IMR-90 (cell line): ENCODE data around the gene ATG3. TPM values are rescaled to one million over a fixed set of nuclear protein-coding genes. Genes with fewer than 3 reads are reported as not detected.

Experiments used
- ATAC-seq: fragments of 200-7000 bp; cut with Tn5 transposase; 2 replicates; pipeline ENCODE4 v1.9.1; 2020; ENCODE audit warnings: low read depth, mild to moderate bottlenecking, moderate library complexity
- BruUV-seq: library from RNA; stranded (reverse); fragments of 400-500 nt; replicated peaks from 2 replicates; lab custom pipeline; 2021; lab: Mats Ljungman, UMichigan
- CTCF ChIA-PET: fragments of 300-600 bp; formaldehyde crosslinking; extraction: SDS; loops from one replicate; lab custom pipeline; 2021; ENCODE audit warnings: antibody characterized with exemption; lab: Yijun Ruan, JAX
- POLR2A ChIA-PET: fragments of 300-600 bp; sonication (Branson Sonifier 250); formaldehyde crosslinking; loops from one replicate; lab custom pipeline; 2022; ENCODE audit warnings: antibody characterized with exemption; ENCODE audit not compliant: unreplicated experiment; lab: Charles Lee
- DNase-seq: peaks from one replicate; pipeline ENCODE4 v3.0.0; 2013
- H2AFZ ChIP-seq: replicated peaks from 2 replicates; pipeline ENCODE3; 2013; ENCODE audit warnings: low read length, mild to moderate bottlenecking; ENCODE audit not compliant: poor library complexity
- H2AK5ac ChIP-seq: 2 replicates; pipeline ENCODE4 v1.6.1; 2013; ENCODE audit warnings: low read depth, low read length, inconsistent platforms
- H2AK9ac ChIP-seq: replicated peaks from 2 replicates; pipeline ENCODE3; 2013; ENCODE audit warnings: mild to moderate bottlenecking, low read depth, low read length, moderate library complexity; ENCODE audit not compliant: poor library complexity
- H2BK120ac ChIP-seq: 2 replicates; pipeline ENCODE4 v1.6.1; 2013; ENCODE audit warnings: low read depth, low read length, inconsistent platforms
- H2BK15ac ChIP-seq: 3 replicates; pipeline ENCODE4 v1.6.1; 2013; ENCODE audit warnings: low read depth, low read length, inconsistent platforms
- H2BK20ac ChIP-seq: 2 replicates; pipeline ENCODE4 v1.6.1; 2013; ENCODE audit warnings: low read depth, mild to moderate bottlenecking, inconsistent platforms, low read length, moderate library complexity
- H2BK5ac ChIP-seq: 2 replicates; pipeline ENCODE4 v1.6.1; 2013; ENCODE audit warnings: mild to moderate bottlenecking, low read depth, low read length, inconsistent platforms; ENCODE audit not compliant: poor library complexity, severe bottlenecking
- H3K14ac ChIP-seq: replicated peaks from 2 replicates; pipeline ENCODE4 v1.6.1; 2013; ENCODE audit warnings: low read depth, low read length, inconsistent platforms
- H3K18ac ChIP-seq: 2 replicates; pipeline ENCODE4 v1.6.1; 2013; ENCODE audit warnings: low read depth, low read length, control low read depth
- H3K23ac ChIP-seq: 2 replicates; pipeline ENCODE4 v1.6.1; 2013; ENCODE audit warnings: low read depth, low read length, inconsistent platforms
- H3K27ac ChIP-seq: 2 replicates; pipeline ENCODE4 v1.5.1; 2013; ENCODE audit warnings: mild to moderate bottlenecking, control low read depth, low read length; ENCODE audit not compliant: insufficient read depth
- H3K27me3 ChIP-seq: 2 replicates; pipeline ENCODE4 v1.6.1; 2013; ENCODE audit warnings: low read length; ENCODE audit not compliant: control insufficient read depth, insufficient read depth
- H3K36me3 ChIP-seq: 2 replicates; pipeline ENCODE4 v1.6.1; 2013; ENCODE audit warnings: low read length, mixed read lengths; ENCODE audit not compliant: control insufficient read depth, insufficient read depth
- H3K4ac ChIP-seq: 2 replicates; pipeline ENCODE4 v1.6.1; 2013; ENCODE audit warnings: low read depth, low read length, inconsistent platforms
- H3K4me1 ChIP-seq: 2 replicates; pipeline ENCODE4 v1.6.1; 2013; ENCODE audit warnings: low read length, mixed read lengths; ENCODE audit not compliant: control insufficient read depth, insufficient read depth
- H3K4me2 ChIP-seq: 2 replicates; pipeline ENCODE4 v1.6.1; 2013; ENCODE audit warnings: low read depth, mild to moderate bottlenecking, control low read depth, low read length, moderate library complexity
- H3K4me3 ChIP-seq: 2 replicates; pipeline ENCODE4 v1.5.1; 2013; ENCODE audit warnings: low read depth, mild to moderate bottlenecking, control low read depth, low read length, moderate library complexity; ENCODE audit not compliant: insufficient read depth
- H3K56ac ChIP-seq: 2 replicates; pipeline ENCODE4 v1.6.1; 2013; ENCODE audit warnings: low read length, inconsistent platforms; ENCODE audit not compliant: insufficient read depth; ENCODE audit errors: extremely low read depth
- H3K79me1 ChIP-seq, 2 experiments: 2 replicates each; pipeline ENCODE4 v1.6.1; 2013; ENCODE audit warnings: low read length in 2 of 2, inconsistent platforms in 1 of 2, low read depth in 1 of 2
- H3K9ac ChIP-seq: 2 replicates; pipeline ENCODE4 v1.6.1; 2013; ENCODE audit warnings: low read depth, low read length, control low read depth
- H3K9me1 ChIP-seq: 2 replicates; pipeline ENCODE4 v1.6.1; 2013; ENCODE audit warnings: low read length, inconsistent platforms; ENCODE audit not compliant: insufficient read depth
- H3K9me3 ChIP-seq: 2 replicates; pipeline ENCODE4 v1.6.1; 2013; ENCODE audit warnings: low read length; ENCODE audit not compliant: control insufficient read depth, insufficient read depth
- H4K20me1 ChIP-seq: 2 replicates; pipeline ENCODE4 v1.6.1; 2013; ENCODE audit warnings: low read length, inconsistent platforms; ENCODE audit not compliant: insufficient read depth
- H4K5ac ChIP-seq: 2 replicates; pipeline ENCODE4 v1.6.1; 2013; ENCODE audit warnings: mild to moderate bottlenecking, low read depth, low read length, control low read depth
- H4K8ac ChIP-seq, 2 experiments: 2 replicates each; pipeline ENCODE4 v1.6.1; 2013; ENCODE audit warnings: low read depth in 2 of 2, low read length in 2 of 2, control low read depth in 1 of 2, inconsistent platforms in 1 of 2
- H4K91ac ChIP-seq: 2 replicates; pipeline ENCODE4 v1.6.1; 2013; ENCODE audit warnings: low read depth, low read length, inconsistent platforms; ENCODE audit not compliant: insufficient read depth
- RAD21 ChIP-seq: IDR thresholded peaks from 2 replicates; pipeline ENCODE4 v1.6.1; 2012; ENCODE audit warnings: low read length, improper control_type of control experiment
- RFX5 ChIP-seq: IDR thresholded peaks from 2 replicates; pipeline ENCODE4 v1.8.0; 2012; ENCODE audit warnings: low read depth, mild to moderate bottlenecking, low read length, moderate library complexity
- SMC3 ChIP-seq: fragments of 150-350 bp; IDR thresholded peaks from 2 replicates; pipeline ENCODE4 v1.6.1; 2016; ENCODE audit warnings: low read depth, mild to moderate bottlenecking, antibody characterized with exemption, low read length, moderate library complexity
- WGBS, 2 experiments: methylation state at CpG; one replicate each; pipeline versions ENCODE4 v1.1.5 to v1.1.7; 2013; ENCODE audit warnings: missing lambda C conversion rate in 2 of 2; ENCODE audit not compliant: insufficient read length in 1 of 2; ENCODE audit errors: extremely low coverage in 2 of 2; 5-methylcytosine and 5-hydroxymethylcytosine counted together
- dilution Hi-C: fragments of 300-500 bp; cut with HindIII; formaldehyde crosslinking; loops from one replicate; pipeline ENCODE4 v1.14.3; 2018; ENCODE audit warnings: low sequenced_read_pairs; ENCODE audit not compliant: unreplicated experiment
- in situ Hi-C: fragments of 300-500 bp; cut with MboI; formaldehyde crosslinking; loops from 3 replicates; pipeline ENCODE4 v1.14.3; 2019; ENCODE audit warnings: low sequenced_read_pairs, inconsistent platforms, mixed read lengths
- intact Hi-C: fragments of 100-400 bp; cut with micrococcal nuclease; formaldehyde crosslinking; loops from 2 replicates; pipeline ENCODE4 v1.10.0; 2022
- polyA plus RNA-seq, 3 experiments: library from polyadenylated mRNA; depleted of rRNA; stranded (reverse); fragments of >200 nt; gene quantifications; 2 replicates each; pipeline ENCODE4 v1.2.3, GENCODE V29; 2012; ENCODE audit warnings: low replicate concordance in 1 of 3
- total RNA-seq: library from RNA; depleted of rRNA; stranded (reverse); fragments of >200 nt; gene quantifications from 2 replicates; pipeline ENCODE4 v1.2.3, GENCODE V29; 2012
- TF ChIP-seq, protein P1 (sequence below): fragments of 150-350 bp; IDR thresholded peaks from 2 replicates; pipeline ENCODE4 v1.6.1; 2016; ENCODE audit warnings: low read depth, mild to moderate bottlenecking, low read length, moderate library complexity, borderline replicate concordance
- TF ChIP-seq, protein P2 (sequence below): conservative IDR thresholded peaks from 2 replicates; pipeline ENCODE4 v1.5.1; 2012; ENCODE audit warnings: mild to moderate bottlenecking, low read depth, low read length, improper control_type of control experiment

Gene ATG3
- total and polyA plus RNA-seq, 2 of the 4 experiments (the other 2 are of a cell fraction): 30.8 to 31.7 TPM

DNA sequence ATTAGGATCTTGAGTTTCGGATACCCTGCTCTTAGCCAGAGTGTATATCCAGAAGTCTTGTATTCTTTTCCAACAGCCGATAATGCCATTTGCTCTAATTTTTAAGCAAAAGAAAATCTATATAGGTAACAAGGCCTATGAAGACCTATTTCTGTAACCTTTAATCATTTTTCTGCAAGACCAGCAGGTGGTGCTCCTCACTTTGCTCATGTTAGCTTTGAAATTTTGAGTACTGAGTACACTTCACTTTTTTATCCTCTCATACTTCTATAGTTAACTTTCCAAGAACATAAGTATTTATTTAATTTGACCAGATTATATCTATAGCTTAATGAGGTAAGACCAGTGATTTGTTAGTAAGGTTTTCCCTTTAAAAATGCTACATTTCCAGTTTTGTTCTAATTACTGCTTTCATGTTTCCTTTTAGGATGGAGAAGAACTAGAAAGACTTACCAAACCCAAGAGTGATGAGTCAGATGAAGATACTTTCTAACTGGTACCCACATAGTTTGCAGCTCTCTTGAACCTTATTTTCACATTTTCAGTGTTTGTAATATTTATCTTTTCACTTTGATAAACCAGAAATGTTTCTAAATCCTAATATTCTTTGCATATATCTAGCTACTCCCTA, 20.6 kb upstream of the ATG3 start:
- H3K4ac ChIP-seq: no peak overlapping the region
- H2BK20ac ChIP-seq: no peak overlapping the region
- H2BK120ac ChIP-seq: no peak overlapping the region
- no peak overlapping the region for H3K14ac ChIP-seq
- no CpG with 5 or more reads among the region's 2 CpGs for WGBS, 2 experiments
- no peak overlapping the region for H3K9ac ChIP-seq
- BruUV-seq: no TSS peak
- peak; percentile 80 for DNase-seq
- no peak overlapping the region for H2BK15ac ChIP-seq
- no peaks in the 10 kb centered on the region for H3K9me3 ChIP-seq
- no peaks in the 10 kb centered on the region for H4K20me1 ChIP-seq
- POLR2A ChIA-PET: interaction anchor here (1.6 kb wide), 1 partner anchor 55 kb away, joined by 4 read pairs; no protein-coding TSS in a partner anchor
- H3K4me3 ChIP-seq: no peak overlapping the region
- no peak overlapping the region for H2BK5ac ChIP-seq
- H3K79me1 ChIP-seq: no peaks in the 10 kb centered on the region
- no peak overlapping the region for H4K8ac ChIP-seq
- ATAC-seq: peak; percentile 80
- intact Hi-C loops (loop anchor here (1.0 to 10.0 kb wide), 5 partner anchors 58 to 705 kb away; partner anchors contain the start of gene CCDC80), in situ Hi-C loops (loop anchor here (5.0 to 10.0 kb wide), 2 partner anchors 60 to 402 kb away; partner anchors contain the start of gene CCDC80), dilution Hi-C loops (loop anchor here (25.0 kb wide), 1 partner anchor 405 kb away; the partner anchor contains the start of genes CD200R1 and GTPBP8)
- H4K91ac ChIP-seq: no peak overlapping the region
- no peak overlapping the region for H2AFZ ChIP-seq
- no peaks in the 10 kb centered on the region; the same call in 1 of the 2 replicates for H3K9me1 ChIP-seq
- no peak overlapping the region for H2AK5ac ChIP-seq
- H3K4me2 ChIP-seq: no peak overlapping the region
- H3K18ac ChIP-seq: no peak overlapping the region
- H3K36me3 ChIP-seq: peaks cover 10% of the 10 kb centered on the region
- no peaks in the 10 kb centered on the region for H3K27me3 ChIP-seq
- no peak overlapping the region for H3K27ac ChIP-seq
- H3K4me1 ChIP-seq: peaks cover 4% of the 10 kb centered on the region
- no peak overlapping the region for H2AK9ac ChIP-seq
- H3K23ac ChIP-seq: no peak overlapping the region
- CTCF ChIA-PET: interaction anchor here (0.5 to 2.8 kb wide), 10 partner anchors 10 to 382 kb away, joined by 3 to 15 read pairs (median 4); partner anchors contain the start of gene CCDC80
- no peak overlapping the region for H3K56ac ChIP-seq
- no peak overlapping the region for H4K5ac ChIP-seq
- TF ChIP-seq, protein P1, sequence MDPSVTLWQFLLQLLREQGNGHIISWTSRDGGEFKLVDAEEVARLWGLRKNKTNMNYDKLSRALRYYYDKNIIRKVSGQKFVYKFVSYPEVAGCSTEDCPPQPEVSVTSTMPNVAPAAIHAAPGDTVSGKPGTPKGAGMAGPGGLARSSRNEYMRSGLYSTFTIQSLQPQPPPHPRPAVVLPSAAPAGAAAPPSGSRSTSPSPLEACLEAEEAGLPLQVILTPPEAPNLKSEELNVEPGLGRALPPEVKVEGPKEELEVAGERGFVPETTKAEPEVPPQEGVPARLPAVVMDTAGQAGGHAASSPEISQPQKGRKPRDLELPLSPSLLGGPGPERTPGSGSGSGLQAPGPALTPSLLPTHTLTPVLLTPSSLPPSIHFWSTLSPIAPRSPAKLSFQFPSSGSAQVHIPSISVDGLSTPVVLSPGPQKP: no peak
- TF ChIP-seq SMC3: peak; percentile 61
- no peak for TF ChIP-seq RFX5
- TF ChIP-seq, protein P2, sequence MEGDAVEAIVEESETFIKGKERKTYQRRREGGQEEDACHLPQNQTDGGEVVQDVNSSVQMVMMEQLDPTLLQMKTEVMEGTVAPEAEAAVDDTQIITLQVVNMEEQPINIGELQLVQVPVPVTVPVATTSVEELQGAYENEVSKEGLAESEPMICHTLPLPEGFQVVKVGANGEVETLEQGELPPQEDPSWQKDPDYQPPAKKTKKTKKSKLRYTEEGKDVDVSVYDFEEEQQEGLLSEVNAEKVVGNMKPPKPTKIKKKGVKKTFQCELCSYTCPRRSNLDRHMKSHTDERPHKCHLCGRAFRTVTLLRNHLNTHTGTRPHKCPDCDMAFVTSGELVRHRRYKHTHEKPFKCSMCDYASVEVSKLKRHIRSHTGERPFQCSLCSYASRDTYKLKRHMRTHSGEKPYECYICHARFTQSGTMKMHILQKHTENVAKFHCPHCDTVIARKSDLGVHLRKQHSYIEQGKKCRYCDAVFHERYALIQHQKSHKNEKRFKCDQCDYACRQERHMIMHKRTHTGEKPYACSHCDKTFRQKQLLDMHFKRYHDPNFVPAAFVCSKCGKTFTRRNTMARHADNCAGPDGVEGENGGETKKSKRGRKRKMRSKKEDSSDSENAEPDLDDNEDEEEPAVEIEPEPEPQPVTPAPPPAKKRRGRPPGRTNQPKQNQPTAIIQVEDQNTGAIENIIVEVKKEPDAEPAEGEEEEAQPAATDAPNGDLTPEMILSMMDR: peak; percentile 69
- TF ChIP-seq RAD21: peak; percentile 80
